Neural progenitor cell (in vitro differentiated cells): ENCODE data around the gene ACSM5. TPM values are rescaled to one million over a fixed set of nuclear protein-coding genes. Genes with fewer than 3 reads are reported as not detected.

Experiments
- DNase-seq: peaks from one replicate; pipeline ENCODE4 v3.0.0-alpha.2; 2016; ENCODE audit warnings: low spot score
- H2AFZ ChIP-seq: fragments of 200-600 bp; sonication (generic); replicated peaks from 2 replicates; pipeline ENCODE4 v1.6.1; 2016; ENCODE audit warnings: antibody characterized with exemption
- H3F3A ChIP-seq: fragments of 200-600 bp; sonication (generic); 2 replicates; pipeline ENCODE4 v1.6.1; 2016; ENCODE audit warnings: antibody characterized with exemption, low read depth
- H3K27ac ChIP-seq: fragments of 200-600 bp; sonication (generic); 2 replicates; pipeline ENCODE4 v1.5.1; 2016; ENCODE audit warnings: mild to moderate bottlenecking
- H3K27me3 ChIP-seq: fragments of 200-600 bp; sonication (generic); 2 replicates; pipeline ENCODE4 v1.6.1; 2016; ENCODE audit warnings: mild to moderate bottlenecking, moderate library complexity
- H3K36me3 ChIP-seq: fragments of 200-600 bp; sonication (generic); 2 replicates; pipeline ENCODE4 v1.5.1; 2016
- H3K4me1 ChIP-seq: fragments of 200-600 bp; sonication (generic); 2 replicates; pipeline ENCODE4 v1.6.1; 2016; ENCODE audit warnings: mixed run types
- H3K4me2 ChIP-seq: fragments of 200-600 bp; sonication (generic); 2 replicates; pipeline ENCODE4 v1.6.1; 2016
- H3K4me3 ChIP-seq: fragments of 200-600 bp; sonication (generic); 2 replicates; pipeline ENCODE4 v1.5.1; 2016
- H3K79me2 ChIP-seq: fragments of 200-600 bp; sonication (generic); 2 replicates; pipeline ENCODE4 v1.6.1; 2016; ENCODE audit warnings: low read depth
- H3K9ac ChIP-seq: fragments of 200-600 bp; sonication (generic); 2 replicates; pipeline ENCODE4 v1.6.1; 2016
- H3K9me3 ChIP-seq: fragments of 200-600 bp; sonication (generic); 2 replicates; pipeline ENCODE4 v1.5.1; 2016; ENCODE audit warnings: low read depth
- H4K20me1 ChIP-seq: fragments of 200-600 bp; sonication (generic); 2 replicates; pipeline ENCODE4 v1.6.1; 2016; ENCODE audit warnings: low read depth
- H3K27ac Mint-ChIP-seq: 3 replicates; pipeline ENCODE4 v1.8.0; 2021; ENCODE audit warnings: mixed read lengths
- H3K27me3 Mint-ChIP-seq: 2 replicates; pipeline ENCODE4 v1.8.0; 2022; ENCODE audit warnings: low read depth, mild to moderate bottlenecking, inconsistent platforms, moderate library complexity, mixed read lengths; ENCODE audit not compliant: insufficient read depth
- H3K36me3 Mint-ChIP-seq: 3 replicates; pipeline ENCODE4 v1.8.0; 2021; ENCODE audit warnings: mixed read lengths
- H3K4me1 Mint-ChIP-seq: 3 replicates; pipeline ENCODE4 v1.8.0; 2021; ENCODE audit warnings: mixed read lengths
- H3K4me3 Mint-ChIP-seq: 3 replicates; pipeline ENCODE4 v1.8.0; 2021; ENCODE audit warnings: mild to moderate bottlenecking, moderate library complexity, mixed read lengths
- H3K9me3 Mint-ChIP-seq: 3 replicates; pipeline ENCODE4 v1.8.0; 2020; ENCODE audit warnings: mixed read lengths
- EZH2 ChIP-seq: fragments of 200-600 bp; sonication (generic); IDR thresholded peaks from 2 replicates; pipeline ENCODE4 v1.6.1; 2017; ENCODE audit warnings: antibody characterized with exemption, mild to moderate bottlenecking, moderate library complexity
- EZH2phosphoT487 ChIP-seq: fragments of 200-600 bp; sonication (generic); IDR thresholded peaks from 2 replicates; pipeline ENCODE4 v1.6.1; 2017; ENCODE audit warnings: antibody characterized with exemption
- total RNA-seq: library from RNA; depleted of rRNA; stranded (reverse); fragments of >200 nt; gene quantifications from 2 replicates; pipeline ENCODE4 v1.2.3, GENCODE V29; 2015; ENCODE audit warnings: low replicate concordance
- TF ChIP-seq, protein P1 (sequence below): fragments of 200-600 bp; sonication (generic); IDR thresholded peaks from 2 replicates; pipeline ENCODE4 v1.5.1; 2017; ENCODE audit warnings: antibody characterized with exemption, mild to moderate bottlenecking

Gene ACSM5
- total RNA-seq: not detected in 2 replicates

- H3K4me2 ChIP-seq: no peak within 1 kb of the TSS
- no peak within 1 kb of the TSS for H3K27ac ChIP-seq
- Mint-ChIP-seq H3K4me3 (no peak within 1 kb of the TSS), H3K4me1 (peaks cover 5% of the 10 kb centered on the region), H3K27ac (no peak within 1 kb of the TSS), H3K9me3 (no peaks in the 10 kb centered on the region), H3K36me3 (no peaks in the 10 kb centered on the region), H3K27me3 (no peaks in the 10 kb centered on the region)
- no peak within 1 kb of the TSS for H3K4me3 ChIP-seq
- no peaks in the 10 kb centered on the region for H3K9me3 ChIP-seq
- H3K9ac ChIP-seq: no peak within 1 kb of the TSS
- no peak for TF ChIP-seq EZH2phosphoT487
- TF ChIP-seq EZH2: no peak
- TF ChIP-seq, protein P1, sequence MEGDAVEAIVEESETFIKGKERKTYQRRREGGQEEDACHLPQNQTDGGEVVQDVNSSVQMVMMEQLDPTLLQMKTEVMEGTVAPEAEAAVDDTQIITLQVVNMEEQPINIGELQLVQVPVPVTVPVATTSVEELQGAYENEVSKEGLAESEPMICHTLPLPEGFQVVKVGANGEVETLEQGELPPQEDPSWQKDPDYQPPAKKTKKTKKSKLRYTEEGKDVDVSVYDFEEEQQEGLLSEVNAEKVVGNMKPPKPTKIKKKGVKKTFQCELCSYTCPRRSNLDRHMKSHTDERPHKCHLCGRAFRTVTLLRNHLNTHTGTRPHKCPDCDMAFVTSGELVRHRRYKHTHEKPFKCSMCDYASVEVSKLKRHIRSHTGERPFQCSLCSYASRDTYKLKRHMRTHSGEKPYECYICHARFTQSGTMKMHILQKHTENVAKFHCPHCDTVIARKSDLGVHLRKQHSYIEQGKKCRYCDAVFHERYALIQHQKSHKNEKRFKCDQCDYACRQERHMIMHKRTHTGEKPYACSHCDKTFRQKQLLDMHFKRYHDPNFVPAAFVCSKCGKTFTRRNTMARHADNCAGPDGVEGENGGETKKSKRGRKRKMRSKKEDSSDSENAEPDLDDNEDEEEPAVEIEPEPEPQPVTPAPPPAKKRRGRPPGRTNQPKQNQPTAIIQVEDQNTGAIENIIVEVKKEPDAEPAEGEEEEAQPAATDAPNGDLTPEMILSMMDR: no peak
- no peaks in the 10 kb centered on the region for H3K36me3 ChIP-seq
- no peaks in the 10 kb centered on the region for H4K20me1 ChIP-seq
- H3K27me3 ChIP-seq: no peaks in the 10 kb centered on the region
- no peak within 1 kb of the TSS for H2AFZ ChIP-seq
- no peaks in the 10 kb centered on the region for H3F3A ChIP-seq
- no peaks in the 10 kb centered on the region for H3K4me1 ChIP-seq
- DNase-seq: no peak
- H3K79me2 ChIP-seq: no peaks in the 10 kb centered on the region
These were observed at the start of gene ACSM5 for GRCh38 chr16:20409398-20410120. Gene ACSM5 (plus strand): TSS chr16:20409534. CDS start chr16:20411485, 1,951 bp downstream.

- Histone ChIP-seq H3K27ac (no peak overlapping the region), H3K9me3 (no peaks in the 10 kb centered on the region), H3K4me1 (no peaks in the 10 kb centered on the region), H4K20me1 (no peaks in the 10 kb centered on the region), H3K4me2 (no peak overlapping the region), H3F3A (no peaks in the 10 kb centered on the region), H3K27me3 (no peaks in the 10 kb centered on the region), H3K9ac (no peak overlapping the region), H3K79me2 (no peaks in the 10 kb centered on the region), H3K4me3 (no peak overlapping the region), H2AFZ (no peak overlapping the region), H3K36me3 (no peaks in the 10 kb centered on the region)
- no peak overlapping the region for H3K27ac Mint-ChIP-seq
- no peak for TF ChIP-seq EZH2
- TF ChIP-seq, protein P1: peak; percentile 73
- peaks cover 11% of the 10 kb centered on the region for H3K27me3 Mint-ChIP-seq
- no peaks in the 10 kb centered on the region for H3K36me3 Mint-ChIP-seq
- peak; percentile 67 for DNase-seq
- peaks cover 8% of the 10 kb centered on the region for H3K9me3 Mint-ChIP-seq
- H3K4me1 Mint-ChIP-seq: no peaks in the 10 kb centered on the region
- H3K4me3 Mint-ChIP-seq: no peak overlapping the region
These were observed 49.3 kb upstream of the ACSM5 start for GRCh38 chr16:20359997-20360396.

GRCh38 chr16:20363191-20363590 lies 46.1 kb upstream of the ACSM5 start:
- no peak for DNase-seq
- TF ChIP-seq EZH2 (no peak), EZH2phosphoT487 (no peak)
- TF ChIP-seq, protein P1: no peak
- Mint-ChIP-seq H3K4me1 (no peaks in the 10 kb centered on the region), H3K27ac (no peak overlapping the region), H3K4me3 (no peak overlapping the region), H3K27me3 (peaks cover 15% of the 10 kb centered on the region), H3K36me3 (no peaks in the 10 kb centered on the region), H3K9me3 (peaks cover 3% of the 10 kb centered on the region)
- no peak overlapping the region for H3K9ac ChIP-seq
- no peak overlapping the region for H2AFZ ChIP-seq
- no peaks in the 10 kb centered on the region for H3F3A ChIP-seq
- no peak overlapping the region for H3K4me2 ChIP-seq
- no peaks in the 10 kb centered on the region for H3K9me3 ChIP-seq
- H4K20me1 ChIP-seq: no peaks in the 10 kb centered on the region
- H3K36me3 ChIP-seq: no peaks in the 10 kb centered on the region
- no peaks in the 10 kb centered on the region for H3K27me3 ChIP-seq
- no peak overlapping the region for H3K4me3 ChIP-seq
- no peak overlapping the region for H3K27ac ChIP-seq
- H3K79me2 ChIP-seq: no peaks in the 10 kb centered on the region
- no peaks in the 10 kb centered on the region for H3K4me1 ChIP-seq
